Measurements from ENCODE around the gene SIRT3. TPM values are rescaled to one million over a fixed set of nuclear protein-coding genes. Genes with fewer than 3 reads are reported as not detected.

Gene SIRT3
- total RNA-seq, 1 experiment from 2014 or later, result 13.6 TPM

- TF ChIP-seq EZH2 (IDR thresholded peaks at IDR 0.05; ENCODE audit: borderline replicate concordance, low read depth, low read length, poor library complexity, severe bottlenecking) (no peak), CTCF (conservative IDR thresholded peaks at IDR 0.05; ENCODE audit: low read depth, low read length) (no peak)
- intact Hi-C loops (cut with micrococcal nuclease; ENCODE audit: unreplicated experiment), result no loop called here
- CTCF ChIA-PET, result no interaction called here
- no peak for DNase-seq (ENCODE audit: low spot score)
- H3K27ac ChIP-seq (ENCODE audit: low read depth, low read length, poor library complexity, severe bottlenecking), result no peak overlapping the region
- POLR2A ChIA-PET (ENCODE audit: low non-redundant PET), result no interaction called here
- BruUV-seq (replicated peaks), result no TSS peak
- H3K27me3 ChIP-seq (replicated peaks; ENCODE audit: insufficient read depth, low read depth, low read length, poor library complexity), result no peaks in the 10 kb centered on the region
- H3K4me1 ChIP-seq (ENCODE audit: insufficient read depth, low read length, poor library complexity, severe bottlenecking), result peaks cover 17% of the 10 kb centered on the region
- no peaks in the 10 kb centered on the region for H3K9me3 ChIP-seq (ENCODE audit: low read depth, low read length, poor library complexity, severe bottlenecking)
- H3K4me3 ChIP-seq (ENCODE audit: low read depth, low read length, poor library complexity, severe bottlenecking), result no peak overlapping the region
- H3K36me3 ChIP-seq (ENCODE audit: insufficient read depth, low read length, poor library complexity, severe bottlenecking), result peaks cover 61% of the 10 kb centered on the region
Measured at GRCh38 chr11:211295-211694, 24.8 kb downstream of the SIRT3 start.

- Histone ChIP-seq H3K9me3 (ENCODE audit: low read depth, low read length, poor library complexity, severe bottlenecking) (no peaks in the 10 kb centered on the region), H3K27ac (ENCODE audit: low read depth, low read length, poor library complexity, severe bottlenecking) (no peak overlapping the region), H3K4me1 (ENCODE audit: insufficient read depth, low read length, poor library complexity, severe bottlenecking) (peaks cover 13% of the 10 kb centered on the region), H3K27me3 (replicated peaks; ENCODE audit: insufficient read depth, low read depth, low read length, poor library complexity) (no peaks in the 10 kb centered on the region), H3K4me3 (ENCODE audit: low read depth, low read length, poor library complexity, severe bottlenecking) (no peak overlapping the region), H3K36me3 (ENCODE audit: insufficient read depth, low read length, poor library complexity, severe bottlenecking) (peaks cover 61% of the 10 kb centered on the region)
- POLR2A ChIA-PET (ENCODE audit: low non-redundant PET), result no interaction called here
- no TSS peak for BruUV-seq (replicated peaks)
- TF ChIP-seq EZH2 (IDR thresholded peaks at IDR 0.05; ENCODE audit: borderline replicate concordance, low read depth, low read length, poor library complexity, severe bottlenecking) (no peak), CTCF (conservative IDR thresholded peaks at IDR 0.05; ENCODE audit: low read depth, low read length) (no peak)
- no peak for DNase-seq (ENCODE audit: low spot score)
- intact Hi-C loops (cut with micrococcal nuclease; ENCODE audit: unreplicated experiment), result no loop called here
- CTCF ChIA-PET, result no interaction called here
Measured at GRCh38 chr11:210803-211180, 25.4 kb downstream of the SIRT3 start.

GRCh38 chr11:210122-210802 is 25.9 kb downstream of the SIRT3 start:
- intact Hi-C loops (cut with micrococcal nuclease; ENCODE audit: unreplicated experiment), result no loop called here
- H3K36me3 ChIP-seq (ENCODE audit: insufficient read depth, low read length, poor library complexity, severe bottlenecking), result peaks cover 55% of the 10 kb centered on the region
- TF ChIP-seq CTCF (conservative IDR thresholded peaks at IDR 0.05; ENCODE audit: low read depth, low read length) (no peak), EZH2 (IDR thresholded peaks at IDR 0.05; ENCODE audit: borderline replicate concordance, low read depth, low read length, poor library complexity, severe bottlenecking) (no peak)
- no TSS peak for BruUV-seq (replicated peaks)
- DNase-seq (ENCODE audit: low spot score), result peak; percentile 18
- ChIA-PET CTCF (no interaction called here), POLR2A (ENCODE audit: low non-redundant PET) (no interaction called here)
- H3K9me3 ChIP-seq (ENCODE audit: low read depth, low read length, poor library complexity, severe bottlenecking), result no peaks in the 10 kb centered on the region
- H3K27me3 ChIP-seq (replicated peaks; ENCODE audit: insufficient read depth, low read depth, low read length, poor library complexity), result no peaks in the 10 kb centered on the region
- peak overlapping the region; percentile 69 for H3K4me3 ChIP-seq (ENCODE audit: low read depth, low read length, poor library complexity, severe bottlenecking)
- H3K27ac ChIP-seq (ENCODE audit: low read depth, low read length, poor library complexity, severe bottlenecking), result no peak overlapping the region
- peaks cover 13% of the 10 kb centered on the region for H3K4me1 ChIP-seq (ENCODE audit: insufficient read depth, low read length, poor library complexity, severe bottlenecking)
